ENCODE results near the gene GRID2.
"Not testable (repeated sequence)": the region's sequence is repeated elsewhere in the genome, so short reads cannot be mapped to it uniquely, and the experiment has no call there.

The GRID2 gene

GRCh38 chr4:92450694-92451093 lies 146.9 kb downstream of the GRID2 start:
- DNase-seq (ENCODE audit: low read depth), result no peak
- H3K4me3 ChIP-seq (ENCODE audit: low read depth, low read length), result no peak overlapping the region
- no peak for TF ChIP-seq CTCF (IDR thresholded peaks at IDR 0.05; ENCODE audit: control insufficient read depth, extremely low read depth, insufficient read depth)

GRCh38 chr4:92451782-92452181 lies 148.0 kb downstream of the GRID2 start:
- no peak overlapping the region for H3K4me3 ChIP-seq (ENCODE audit: low read depth, low read length)
- TF ChIP-seq CTCF (IDR thresholded peaks at IDR 0.05; ENCODE audit: control insufficient read depth, extremely low read depth, insufficient read depth), result no peak
- DNase-seq (ENCODE audit: low read depth), result no peak

GRCh38 chr4:92452383-92452782 lies 148.6 kb downstream of the GRID2 start:
- DNase-seq (ENCODE audit: low read depth), result not testable (repeated sequence)

GRCh38 chr4:92455329-92455839 lies 151.6 kb downstream of the GRID2 start:
- TF ChIP-seq CTCF (IDR thresholded peaks at IDR 0.05; ENCODE audit: control insufficient read depth, extremely low read depth, insufficient read depth), result no peak
- H3K4me3 ChIP-seq (ENCODE audit: low read depth, low read length), result no peak overlapping the region
- DNase-seq (ENCODE audit: low read depth), result no peak

More at GRCh38 chr4:92452383-92452782, 148.6 kb downstream of the GRID2 start:
- H3K4me3 ChIP-seq (ENCODE audit: low read depth, low read length), result not testable (repeated sequence)

- no peak overlapping the region for H3K4me3 ChIP-seq (ENCODE audit: low read depth, low read length)
- TF ChIP-seq CTCF (IDR thresholded peaks at IDR 0.05; ENCODE audit: control insufficient read depth, extremely low read depth, insufficient read depth), result no peak
- DNase-seq (ENCODE audit: low read depth), result no peak
Observed at GRCh38 chr4:92455951-92456350, 152.2 kb downstream of the GRID2 start.

- no peak for DNase-seq (ENCODE audit: low read depth)
- no peak overlapping the region for H3K4me3 ChIP-seq (ENCODE audit: low read depth, low read length)
- no peak for TF ChIP-seq CTCF (IDR thresholded peaks at IDR 0.05; ENCODE audit: control insufficient read depth, extremely low read depth, insufficient read depth)
Observed at GRCh38 chr4:92461732-92462131, 158.0 kb downstream of the GRID2 start.

GRCh38 chr4:92477298-92477697 lies 173.5 kb downstream of the GRID2 start:
- TF ChIP-seq CTCF (IDR thresholded peaks at IDR 0.05; ENCODE audit: control insufficient read depth, extremely low read depth, insufficient read depth), result no peak
- no peak overlapping the region for H3K4me3 ChIP-seq (ENCODE audit: low read depth, low read length)
- DNase-seq (ENCODE audit: low read depth), result no peak

Data from LNCaP clone FGC (cell line).